Smooth muscle cell (in vitro differentiated cells): ENCODE measurements around the gene ABCG2. TPM values are rescaled to one million over a fixed set of nuclear protein-coding genes. Genes with fewer than 3 reads are reported as not detected.

ENCODE experiments used
- DNase-seq: peaks from one replicate; lab custom pipeline; 2025; ENCODE audit not compliant: unreplicated experiment; lab: John Stamatoyannopoulos, UW
- H2AFZ ChIP-seq: fragments of 200-600 bp; sonication (generic); 2 replicates; pipeline ENCODE4 v1.6.0; 2016; ENCODE audit warnings: antibody characterized with exemption, low read depth, mild to moderate bottlenecking
- H3F3A ChIP-seq: fragments of 200-600 bp; sonication (generic); 2 replicates; pipeline ENCODE4 v1.6.0; 2017; ENCODE audit warnings: antibody characterized with exemption, low read depth
- H3K27ac ChIP-seq: fragments of 200-600 bp; sonication (generic); 2 replicates; pipeline ENCODE4 v1.5.1; 2016; ENCODE audit warnings: low read depth, mild to moderate bottlenecking
- H3K27me3 ChIP-seq: fragments of 200-600 bp; sonication (generic); 2 replicates; pipeline ENCODE4 v1.6.1; 2016; ENCODE audit warnings: low read depth, mild to moderate bottlenecking
- H3K36me3 ChIP-seq: fragments of 200-600 bp; sonication (generic); 2 replicates; pipeline ENCODE4 v1.5.1; 2016; ENCODE audit warnings: low read depth
- H3K4me1 ChIP-seq: fragments of 200-600 bp; sonication (generic); 2 replicates; pipeline ENCODE4 v1.5.1; 2016; ENCODE audit warnings: low read depth
- H3K4me2 ChIP-seq: fragments of 200-600 bp; sonication (generic); 2 replicates; pipeline ENCODE4 v1.6.0; 2016; ENCODE audit warnings: mild to moderate bottlenecking
- H3K4me3 ChIP-seq: fragments of 200-600 bp; sonication (generic); 2 replicates; pipeline ENCODE4 v1.5.1; 2016; ENCODE audit warnings: mild to moderate bottlenecking
- H3K79me2 ChIP-seq: fragments of 200-600 bp; sonication (generic); 2 replicates; pipeline ENCODE4 v1.6.0; 2016; ENCODE audit warnings: low read depth, mild to moderate bottlenecking
- H3K9ac ChIP-seq: fragments of 200-600 bp; sonication (generic); 2 replicates; pipeline ENCODE4 v1.6.0; 2016; ENCODE audit warnings: low read depth
- H3K9me3 ChIP-seq: fragments of 200-600 bp; sonication (generic); replicated peaks from 2 replicates; pipeline ENCODE4 v1.5.1; 2016; ENCODE audit warnings: low read depth
- H4K20me1 ChIP-seq: fragments of 200-600 bp; sonication (generic); 2 replicates; pipeline ENCODE4 v1.6.0; 2016; ENCODE audit warnings: low read depth
- WGBS: methylation state at CpG from one replicate; pipeline ENCODE4 v1.1.7; 2016; ENCODE audit warnings: low lambda C conversion rate; 5-methylcytosine and 5-hydroxymethylcytosine counted together
- polyA plus RNA-seq: library from polyadenylated mRNA; unstranded; fragments of >200 nt; fragmentation: Nextera tagmentation; extraction: Ambion mirVana; gene quantifications from 2 replicates; pipeline ENCODE4 v1.2.1, GENCODE V29; 2016
- total RNA-seq: library from RNA; depleted of rRNA; stranded (reverse); fragments of >200 nt; gene quantifications from 2 replicates; pipeline ENCODE4 v1.2.3, GENCODE V29; 2014
- TF ChIP-seq, protein P1 (sequence below): fragments of 200-600 bp; sonication (generic); IDR thresholded peaks from 2 replicates; pipeline ENCODE4 v1.5.1; 2017; ENCODE audit warnings: borderline replicate concordance, mild to moderate bottlenecking, antibody characterized with exemption; ENCODE audit not compliant: insufficient read depth, poor library complexity, severe bottlenecking

ABCG2 gene
- total and polyA plus RNA-seq, 2 experiments from 2014 or later = 0.42 to 2.5 TPM

DNA sequence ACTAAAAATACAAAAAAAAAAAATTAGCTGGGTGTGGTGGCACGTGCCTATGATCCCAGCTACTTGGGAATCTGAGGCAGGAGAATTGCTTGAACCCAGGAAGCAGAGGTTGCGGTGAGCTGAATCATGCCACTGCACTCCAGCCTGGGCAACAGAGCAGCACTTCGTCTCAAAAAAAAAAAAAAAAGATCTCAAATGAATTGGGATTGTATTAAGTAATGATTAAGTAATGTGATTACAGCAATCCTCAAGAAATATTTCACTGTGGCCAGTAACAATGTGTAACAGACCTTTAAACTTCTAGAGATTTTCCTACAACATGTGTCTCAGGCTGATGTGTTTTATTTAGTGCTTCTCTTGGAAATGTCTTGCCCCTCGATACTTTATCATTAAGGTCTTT is 104.2 kb downstream of the ABCG2 start:
- Histone ChIP-seq H4K20me1 (no peaks in the 10 kb centered on the region), H2AFZ (no peak overlapping the region), H3K4me2 (no peak overlapping the region), H3K4me3 (no peak overlapping the region), H3K36me3 (no peaks in the 10 kb centered on the region), H3K9me3 (no peaks in the 10 kb centered on the region), H3K27me3 (no peaks in the 10 kb centered on the region), H3K4me1 (no peaks in the 10 kb centered on the region), H3K9ac (no peak overlapping the region), H3K79me2 (no peaks in the 10 kb centered on the region), H3K27ac (no peak overlapping the region), H3F3A (no peaks in the 10 kb centered on the region)
- TF ChIP-seq, protein P1, sequence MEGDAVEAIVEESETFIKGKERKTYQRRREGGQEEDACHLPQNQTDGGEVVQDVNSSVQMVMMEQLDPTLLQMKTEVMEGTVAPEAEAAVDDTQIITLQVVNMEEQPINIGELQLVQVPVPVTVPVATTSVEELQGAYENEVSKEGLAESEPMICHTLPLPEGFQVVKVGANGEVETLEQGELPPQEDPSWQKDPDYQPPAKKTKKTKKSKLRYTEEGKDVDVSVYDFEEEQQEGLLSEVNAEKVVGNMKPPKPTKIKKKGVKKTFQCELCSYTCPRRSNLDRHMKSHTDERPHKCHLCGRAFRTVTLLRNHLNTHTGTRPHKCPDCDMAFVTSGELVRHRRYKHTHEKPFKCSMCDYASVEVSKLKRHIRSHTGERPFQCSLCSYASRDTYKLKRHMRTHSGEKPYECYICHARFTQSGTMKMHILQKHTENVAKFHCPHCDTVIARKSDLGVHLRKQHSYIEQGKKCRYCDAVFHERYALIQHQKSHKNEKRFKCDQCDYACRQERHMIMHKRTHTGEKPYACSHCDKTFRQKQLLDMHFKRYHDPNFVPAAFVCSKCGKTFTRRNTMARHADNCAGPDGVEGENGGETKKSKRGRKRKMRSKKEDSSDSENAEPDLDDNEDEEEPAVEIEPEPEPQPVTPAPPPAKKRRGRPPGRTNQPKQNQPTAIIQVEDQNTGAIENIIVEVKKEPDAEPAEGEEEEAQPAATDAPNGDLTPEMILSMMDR = no peak
- 95% methylated on average over 4 of the region's 4 CpGs for WGBS
- DNase-seq = no peak

DNA sequence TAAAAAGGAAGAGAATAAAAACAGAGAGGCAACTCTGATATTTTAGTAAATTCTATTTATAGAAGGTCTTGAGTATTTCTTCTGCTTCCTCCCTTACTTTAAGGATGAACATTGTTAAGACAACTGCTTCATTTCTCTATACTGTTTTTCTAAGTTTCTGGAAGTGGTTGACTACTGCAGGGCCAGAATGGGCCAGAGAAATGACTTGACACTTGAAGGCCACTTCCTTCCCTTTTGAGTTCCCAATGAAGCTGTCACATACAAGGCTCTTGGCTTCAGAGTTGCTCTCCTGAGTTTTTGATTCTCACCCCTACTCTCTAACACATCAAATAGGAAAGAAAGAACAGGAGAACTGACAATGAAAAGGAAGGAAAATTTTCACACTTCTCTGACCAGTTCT is 113.4 kb downstream of the ABCG2 start:
- TF ChIP-seq, protein P1 = no peak
- no peak overlapping the region for H3K9ac ChIP-seq
- H3K27ac ChIP-seq = no peak overlapping the region
- no peaks in the 10 kb centered on the region for H3K4me1 ChIP-seq
- DNase-seq = no peak
- no peaks in the 10 kb centered on the region for H3K27me3 ChIP-seq
- no peaks in the 10 kb centered on the region for H4K20me1 ChIP-seq
- H3F3A ChIP-seq = no peaks in the 10 kb centered on the region
- H3K9me3 ChIP-seq = no peaks in the 10 kb centered on the region
- no peak overlapping the region for H3K4me2 ChIP-seq
- H3K79me2 ChIP-seq = no peaks in the 10 kb centered on the region
- H2AFZ ChIP-seq = no peak overlapping the region
- no peak overlapping the region for H3K4me3 ChIP-seq
- no peaks in the 10 kb centered on the region for H3K36me3 ChIP-seq

DNA sequence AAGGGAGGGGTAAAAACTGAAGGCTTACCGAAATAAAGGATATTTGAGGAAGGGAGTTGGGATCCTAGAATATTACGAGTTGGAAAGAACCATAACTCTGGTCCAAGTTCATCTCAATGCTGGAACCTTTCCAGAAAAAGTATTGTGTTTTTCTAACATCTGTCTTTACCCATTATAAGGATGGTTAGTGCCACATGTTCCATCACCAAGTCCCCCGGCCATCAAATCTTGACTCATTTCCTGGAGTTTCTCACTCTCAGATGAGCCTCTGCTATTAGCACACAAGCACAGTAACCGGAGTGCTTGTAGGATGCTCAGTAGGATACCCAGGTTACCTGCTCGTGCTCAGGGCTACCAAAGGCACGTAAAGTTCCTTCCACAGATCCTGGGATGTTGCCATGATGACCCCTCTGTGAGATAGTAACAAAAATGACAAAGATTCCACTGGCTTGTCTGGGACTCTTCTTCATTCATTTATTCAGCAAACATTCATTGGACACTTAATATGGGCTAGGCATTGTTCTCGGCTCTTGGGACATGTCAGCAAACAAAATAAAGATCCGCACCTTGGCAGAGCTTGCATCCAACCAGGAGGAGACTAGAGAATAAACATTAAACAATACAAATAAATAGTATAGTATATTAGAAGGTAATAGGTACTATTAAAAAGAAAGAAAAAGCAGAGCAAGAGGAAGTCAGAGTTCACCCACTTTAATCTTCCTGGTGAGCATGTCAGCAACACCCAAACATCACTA is 114.7 kb downstream of the ABCG2 start:
- H3K27me3 ChIP-seq = no peaks in the 10 kb centered on the region
- no peaks in the 10 kb centered on the region for H3K79me2 ChIP-seq
- H2AFZ ChIP-seq = no peak overlapping the region
- H3K27ac ChIP-seq = no peak overlapping the region
- WGBS = 95% methylated on average over 8 of the region's 8 CpGs
- H3F3A ChIP-seq = no peaks in the 10 kb centered on the region
- H3K9ac ChIP-seq = no peak overlapping the region
- H3K4me1 ChIP-seq = no peaks in the 10 kb centered on the region
- peaks cover 6% of the 10 kb centered on the region for H3K36me3 ChIP-seq
- H4K20me1 ChIP-seq = no peaks in the 10 kb centered on the region
- no peak overlapping the region for H3K4me2 ChIP-seq
- H3K4me3 ChIP-seq = no peak overlapping the region
- TF ChIP-seq, protein P1 = no peak
- no peak for DNase-seq
- no peaks in the 10 kb centered on the region for H3K9me3 ChIP-seq

DNA sequence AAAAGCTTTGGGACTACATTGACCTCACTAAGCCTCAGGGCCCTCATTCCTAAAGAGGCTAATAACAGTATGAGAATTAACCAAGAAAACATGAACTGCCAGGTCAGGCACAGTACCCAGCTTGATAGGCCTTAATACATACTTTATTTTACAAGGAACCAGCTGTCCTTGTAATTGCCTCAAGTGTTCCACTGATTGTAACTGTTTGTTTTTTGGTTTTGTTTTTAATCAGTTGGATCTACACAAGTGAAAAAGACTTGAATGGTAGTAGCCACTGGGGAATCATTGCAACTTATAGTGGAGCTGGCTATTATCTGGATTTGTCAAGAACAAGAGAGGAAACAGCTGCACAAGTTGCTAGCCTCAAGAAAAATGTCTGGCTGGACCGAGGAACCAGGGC is 115.4 kb downstream of the ABCG2 start:
- Histone ChIP-seq H2AFZ (no peak overlapping the region), H3F3A (no peaks in the 10 kb centered on the region), H3K27ac (no peak overlapping the region), H3K36me3 (peaks cover 11% of the 10 kb centered on the region), H3K9me3 (no peaks in the 10 kb centered on the region), H3K4me3 (no peak overlapping the region), H3K79me2 (no peaks in the 10 kb centered on the region), H3K9ac (no peak overlapping the region), H3K27me3 (no peaks in the 10 kb centered on the region), H4K20me1 (no peaks in the 10 kb centered on the region), H3K4me1 (no peaks in the 10 kb centered on the region), H3K4me2 (no peak overlapping the region)
- TF ChIP-seq, protein P1 = no peak
- WGBS = 88% methylated on average over 1 of the region's 1 CpG
- no peak for DNase-seq
